MM.1S (cell line): ENCODE results near the gene AFG1L.
"Not testable (repeated sequence)": the region's sequence is repeated elsewhere in the genome, so short reads cannot be mapped to it uniquely, and the experiment has no call there.

ENCODE experiments used
- DNase-seq: peaks from one replicate; pipeline ENCODE4 v3.0.0-alpha.2; 2015
- H2AFZ ChIP-seq: fragments of 300-600 bp; sonication (generic); 2 replicates; pipeline ENCODE4 v1.6.0; 2016; ENCODE audit warnings: antibody characterized with exemption, low read length
- H3F3A ChIP-seq: fragments of 300-600 bp; sonication (generic); 2 replicates; pipeline ENCODE4 v1.6.1; 2016; ENCODE audit warnings: mild to moderate bottlenecking, antibody characterized with exemption, low read length, moderate library complexity, mixed read lengths; ENCODE audit not compliant: insufficient read depth
- H3K27ac ChIP-seq: fragments of 300-600 bp; sonication (generic); 2 replicates; pipeline ENCODE4 v1.5.1; 2016; ENCODE audit warnings: mild to moderate bottlenecking, low read length
- H3K27me3 ChIP-seq: fragments of 300-600 bp; sonication (generic); replicated peaks from 2 replicates; pipeline ENCODE4 v1.6.0; 2016; ENCODE audit warnings: low read length; ENCODE audit not compliant: insufficient read depth
- H3K36me3 ChIP-seq: fragments of 300-600 bp; sonication (generic); replicated peaks from 2 replicates; pipeline ENCODE4 v1.6.1; 2016; ENCODE audit warnings: mild to moderate bottlenecking, low read length, mixed read lengths; ENCODE audit not compliant: insufficient read depth
- H3K4me1 ChIP-seq: fragments of 300-600 bp; sonication (generic); 2 replicates; pipeline ENCODE4 v1.6.1; 2016; ENCODE audit warnings: low read length, mixed read lengths
- H3K4me2 ChIP-seq: fragments of 300-600 bp; sonication (generic); 2 replicates; pipeline ENCODE4 v1.6.0; 2016; ENCODE audit warnings: low read depth, low read length
- H3K4me3 ChIP-seq: fragments of 300-600 bp; sonication (generic); 2 replicates; pipeline ENCODE4 v1.5.1; 2016; ENCODE audit warnings: low read length, mixed read lengths
- H3K79me2 ChIP-seq: fragments of 300-600 bp; sonication (generic); 2 replicates; pipeline ENCODE4 v1.6.1; 2016; ENCODE audit warnings: mixed run types, low read length, mixed read lengths
- H3K9ac ChIP-seq: fragments of 300-600 bp; sonication (generic); 2 replicates; pipeline ENCODE4 v1.6.1; 2016; ENCODE audit warnings: low read length, mixed read lengths
- H3K9me2 ChIP-seq: fragments of 300-600 bp; sonication (generic); replicated peaks from 2 replicates; pipeline ENCODE4 v1.6.1; 2016; ENCODE audit warnings: mild to moderate bottlenecking, low read length, mixed read lengths; ENCODE audit not compliant: insufficient read depth
- H3K9me3 ChIP-seq: fragments of 300-600 bp; sonication (generic); replicated peaks from 2 replicates; pipeline ENCODE4 v1.6.1; 2016; ENCODE audit warnings: mild to moderate bottlenecking, low read length, mixed read lengths; ENCODE audit not compliant: insufficient read depth
- H4K20me1 ChIP-seq: fragments of 300-600 bp; sonication (generic); 2 replicates; pipeline ENCODE4 v1.6.1; 2016; ENCODE audit warnings: mild to moderate bottlenecking, low read length, moderate library complexity, mixed read lengths; ENCODE audit not compliant: insufficient read depth
- EZH2 ChIP-seq: fragments of 300-600 bp; sonication (generic); optimal IDR thresholded peaks from 2 replicates; pipeline ENCODE3; 2017; ENCODE audit warnings: low read depth, mild to moderate bottlenecking, antibody characterized with exemption, low read length, mixed read lengths
- EZH2phosphoT487 ChIP-seq: fragments of 300-600 bp; sonication (generic); IDR thresholded peaks from 2 replicates; pipeline ENCODE4 v1.6.1; 2018; ENCODE audit warnings: antibody characterized with exemption, low read length
- TF ChIP-seq, protein P1 (sequence below): fragments of 300-600 bp; sonication (generic); IDR thresholded peaks from 2 replicates; pipeline ENCODE4 v1.5.1; 2016; ENCODE audit warnings: antibody characterized with exemption, low read length, mixed read lengths

AFG1L gene

DNA sequence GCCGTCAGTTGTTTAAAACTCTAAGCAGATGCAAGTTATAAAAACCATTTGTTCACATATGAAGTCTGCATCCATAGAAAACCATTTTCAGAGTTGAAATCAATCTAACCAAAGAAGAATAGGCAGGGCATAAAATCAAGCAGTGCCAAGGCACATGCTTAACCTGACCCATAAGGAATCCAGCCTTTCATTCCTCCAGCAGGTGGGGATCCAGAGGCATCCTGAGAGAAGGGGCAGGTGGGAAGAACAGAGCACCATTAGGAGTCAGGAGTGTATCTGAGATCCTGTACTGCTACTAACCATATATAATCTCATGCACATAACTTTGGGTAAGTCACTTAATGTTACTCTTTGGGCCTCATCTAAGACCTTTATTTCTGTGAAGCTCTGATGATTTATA lies 236.5 kb downstream of the AFG1L start:
- Histone ChIP-seq H3K9me2 (no peaks in the 10 kb centered on the region), H3K27me3 (no peaks in the 10 kb centered on the region), H2AFZ (no peak overlapping the region), H3F3A (no peaks in the 10 kb centered on the region), H4K20me1 (no peaks in the 10 kb centered on the region), H3K27ac (no peak overlapping the region), H3K4me1 (no peaks in the 10 kb centered on the region), H3K4me3 (no peak overlapping the region), H3K9me3 (no peaks in the 10 kb centered on the region), H3K9ac (no peak overlapping the region), H3K36me3 (no peaks in the 10 kb centered on the region), H3K79me2 (no peaks in the 10 kb centered on the region), H3K4me2 (no peak overlapping the region)
- TF ChIP-seq EZH2 (no peak), EZH2phosphoT487 (no peak)
- TF ChIP-seq, protein P1, sequence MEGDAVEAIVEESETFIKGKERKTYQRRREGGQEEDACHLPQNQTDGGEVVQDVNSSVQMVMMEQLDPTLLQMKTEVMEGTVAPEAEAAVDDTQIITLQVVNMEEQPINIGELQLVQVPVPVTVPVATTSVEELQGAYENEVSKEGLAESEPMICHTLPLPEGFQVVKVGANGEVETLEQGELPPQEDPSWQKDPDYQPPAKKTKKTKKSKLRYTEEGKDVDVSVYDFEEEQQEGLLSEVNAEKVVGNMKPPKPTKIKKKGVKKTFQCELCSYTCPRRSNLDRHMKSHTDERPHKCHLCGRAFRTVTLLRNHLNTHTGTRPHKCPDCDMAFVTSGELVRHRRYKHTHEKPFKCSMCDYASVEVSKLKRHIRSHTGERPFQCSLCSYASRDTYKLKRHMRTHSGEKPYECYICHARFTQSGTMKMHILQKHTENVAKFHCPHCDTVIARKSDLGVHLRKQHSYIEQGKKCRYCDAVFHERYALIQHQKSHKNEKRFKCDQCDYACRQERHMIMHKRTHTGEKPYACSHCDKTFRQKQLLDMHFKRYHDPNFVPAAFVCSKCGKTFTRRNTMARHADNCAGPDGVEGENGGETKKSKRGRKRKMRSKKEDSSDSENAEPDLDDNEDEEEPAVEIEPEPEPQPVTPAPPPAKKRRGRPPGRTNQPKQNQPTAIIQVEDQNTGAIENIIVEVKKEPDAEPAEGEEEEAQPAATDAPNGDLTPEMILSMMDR: no peak
- DNase-seq: no peak

DNA sequence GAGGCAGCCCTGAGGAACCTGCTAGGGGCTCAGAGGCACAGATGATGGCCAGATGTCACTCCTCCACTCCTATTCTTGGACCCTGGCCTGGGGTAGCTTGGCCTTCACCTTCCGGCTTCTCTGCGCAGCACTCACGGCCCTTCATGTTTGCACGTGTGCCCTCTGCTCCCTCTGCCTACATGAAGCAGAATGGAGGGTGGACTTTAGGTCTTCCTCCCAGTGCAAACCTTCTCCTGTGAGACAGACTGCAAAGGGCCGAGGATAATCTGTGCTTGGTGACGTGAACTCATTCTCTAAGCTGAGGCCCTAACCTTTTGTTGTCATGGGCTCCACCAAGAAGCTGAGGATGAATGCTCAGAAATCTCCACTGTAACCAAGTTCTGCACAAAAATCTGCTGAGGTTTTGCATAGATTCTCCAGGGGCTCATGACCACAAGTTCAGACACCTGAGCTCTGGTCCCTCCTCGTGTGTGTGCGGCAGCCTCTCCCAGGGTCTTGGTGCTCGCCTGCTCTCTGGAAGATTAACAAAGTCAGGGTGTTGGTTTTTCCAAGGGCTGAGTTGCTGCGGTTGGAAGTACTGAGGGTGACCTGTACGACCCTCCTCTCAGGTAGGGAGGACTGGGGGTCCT lies 240.4 kb downstream of the AFG1L start:
- Histone ChIP-seq H3K79me2 (no peaks in the 10 kb centered on the region), H3F3A (no peaks in the 10 kb centered on the region), H3K27ac (no peak overlapping the region), H3K4me3 (no peak overlapping the region), H3K9me3 (no peaks in the 10 kb centered on the region), H3K27me3 (no peaks in the 10 kb centered on the region), H3K9me2 (no peaks in the 10 kb centered on the region), H2AFZ (no peak overlapping the region), H3K4me2 (no peak overlapping the region), H3K36me3 (no peaks in the 10 kb centered on the region), H4K20me1 (no peaks in the 10 kb centered on the region), H3K9ac (no peak overlapping the region), H3K4me1 (no peaks in the 10 kb centered on the region; the same call in 1 of the 2 replicates)
- no peak for TF ChIP-seq EZH2
- TF ChIP-seq, protein P1: no peak
- no peak for TF ChIP-seq EZH2phosphoT487
- DNase-seq: no peak

DNA sequence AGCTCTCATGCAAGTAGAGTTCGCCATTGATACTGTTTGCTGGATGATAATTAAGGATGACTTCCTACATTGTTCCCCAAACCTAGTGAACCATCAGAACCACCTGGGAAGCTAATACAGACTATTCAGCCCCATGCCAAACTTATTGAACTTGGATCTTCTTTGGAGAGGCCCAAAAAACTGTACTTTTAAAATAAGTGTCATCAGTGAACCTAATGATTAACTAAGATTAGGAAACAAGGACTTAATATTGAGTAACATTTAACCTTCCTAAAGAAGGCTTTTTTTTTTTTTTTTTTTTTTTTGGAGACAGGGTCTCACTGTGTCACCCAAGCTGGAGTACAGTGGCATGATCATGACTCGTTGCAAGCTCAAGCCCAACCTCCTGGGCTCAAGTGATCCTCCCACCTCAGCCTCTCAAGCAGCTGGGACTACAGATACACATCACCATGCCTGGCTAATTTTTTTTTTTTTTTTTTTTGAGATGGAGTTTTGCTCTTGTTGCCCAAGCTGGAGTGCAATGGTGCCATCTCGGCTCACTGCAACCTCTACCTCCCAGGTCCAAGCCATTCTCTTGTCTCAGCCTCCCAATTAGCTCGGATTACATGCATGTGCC lies 241.2 kb downstream of the AFG1L start:
- H3K4me3 ChIP-seq, H3K27me3 ChIP-seq, H3K9me2 ChIP-seq, H3K4me2 ChIP-seq, H4K20me1 ChIP-seq, H3K36me3 ChIP-seq, H3F3A ChIP-seq, H2AFZ ChIP-seq, DNase-seq, H3K27ac ChIP-seq, H3K9me3 ChIP-seq, H3K4me1 ChIP-seq, H3K9ac ChIP-seq, H3K79me2 ChIP-seq: not testable (repeated sequence)
